Keratinocyte (primary cell): ENCODE measurements around the gene TMEM120B. TPM values are rescaled to one million over a fixed set of nuclear protein-coding genes. Genes with fewer than 3 reads are reported as not detected.

ENCODE experiments used
- DNase-seq: peaks from one replicate; pipeline ENCODE4 v3.0.0-alpha.2; 2011; ENCODE audit warnings: low read depth, missing footprints, low spot score
- FAIRE-seq: peaks from 2 replicates; lab custom pipeline; 2011; peaks lifted over from hg19 to GRCh38; lab: Jason Lieb, UNC
- H2AFZ ChIP-seq: 2 replicates; pipeline ENCODE4 v1.6.0; 2012; ENCODE audit warnings: low read length, control low read depth, inconsistent platforms; ENCODE audit not compliant: control insufficient read depth
- H3K27ac ChIP-seq: 2 replicates; pipeline ENCODE4 v1.5.1; 2011; ENCODE audit warnings: low read length; ENCODE audit not compliant: control insufficient read depth, insufficient read depth
- H3K27me3 ChIP-seq: 3 replicates; pipeline ENCODE4 v1.6.0; 2011; ENCODE audit warnings: low read length; ENCODE audit not compliant: control insufficient read depth, insufficient read depth; ENCODE audit errors: extremely low read depth
- H3K36me3 ChIP-seq, 2 experiments: 2 replicates in 1 of 2; 3 replicates in 1 of 2; pipeline ENCODE4 v1.5.1; 2011; ENCODE audit warnings: low read length in 2 of 2, mild to moderate bottlenecking in 1 of 2; ENCODE audit not compliant: control insufficient read depth in 2 of 2, insufficient read depth in 2 of 2; ENCODE audit errors: extremely low read depth in 1 of 2
- H3K4me1 ChIP-seq: 3 replicates; pipeline ENCODE4 v1.5.1; 2011; ENCODE audit warnings: low read length; ENCODE audit not compliant: control insufficient read depth, insufficient read depth; ENCODE audit errors: extremely low read depth
- H3K4me2 ChIP-seq: 3 replicates; pipeline ENCODE4 v1.6.0; 2011; ENCODE audit warnings: low read depth, low read length; ENCODE audit not compliant: control insufficient read depth, insufficient read depth; ENCODE audit errors: extremely low read depth
- H3K4me3 ChIP-seq, 3 experiments: fragments of 200-600 bp in 1 of 3; sonication (generic) in 1 of 3; 2 replicates in 2 of 3; 3 replicates in 1 of 3; pipeline ENCODE4 v1.5.1; 2011 to 2016; ENCODE audit warnings: low read length in 3 of 3, mild to moderate bottlenecking in 3 of 3, control low read depth in 2 of 3, inconsistent platforms in 1 of 3, low read depth in 1 of 3, mixed read lengths in 1 of 3, mixed run types in 1 of 3, moderate library complexity in 1 of 3; ENCODE audit not compliant: control insufficient read depth in 2 of 3, insufficient read depth in 2 of 3; ENCODE audit errors: extremely low read depth in 1 of 3
- H3K79me2 ChIP-seq: 2 replicates; pipeline ENCODE4 v1.6.0; 2012; ENCODE audit warnings: low read length; ENCODE audit not compliant: control insufficient read depth, insufficient read depth
- H3K9ac ChIP-seq: 3 replicates; pipeline ENCODE4 v1.6.0; 2011; ENCODE audit warnings: low read length; ENCODE audit not compliant: control insufficient read depth, insufficient read depth; ENCODE audit errors: extremely low read depth
- H3K9me1 ChIP-seq: 3 replicates; pipeline ENCODE4 v1.6.0; 2011; ENCODE audit warnings: low read length; ENCODE audit not compliant: control insufficient read depth, insufficient read depth; ENCODE audit errors: extremely low read depth
- H3K9me3 ChIP-seq: 2 replicates; pipeline ENCODE4 v1.5.1; 2012; ENCODE audit warnings: low read depth, low read length; ENCODE audit not compliant: control insufficient read depth
- H4K20me1 ChIP-seq: 3 replicates; pipeline ENCODE4 v1.6.0; 2011; ENCODE audit warnings: low read length; ENCODE audit not compliant: control insufficient read depth, insufficient read depth; ENCODE audit errors: extremely low read depth
- CTCF ChIP-seq, 3 experiments: IDR thresholded peaks in 1 of 3; conservative IDR thresholded peaks in 1 of 3; optimal IDR thresholded peaks in 1 of 3; 2 replicates in 2 of 3; 3 replicates in 1 of 3; pipeline versions ENCODE3 to v1.5.1; 2011; ENCODE audit warnings: low read length in 3 of 3, mild to moderate bottlenecking in 3 of 3, moderate library complexity in 2 of 3, control low read depth in 1 of 3, inconsistent platforms in 1 of 3; ENCODE audit not compliant: insufficient read depth in 2 of 3; ENCODE audit errors: extremely low read depth in 1 of 3
- EZH2 ChIP-seq: IDR thresholded peaks from one replicate; pipeline ENCODE4 v1.6.1; 2012; ENCODE audit warnings: inconsistent platforms, mild to moderate bottlenecking, low read length, moderate library complexity
- dilution Hi-C: fragments of 300-500 bp; cut with MboI; formaldehyde crosslinking; loops from one replicate; pipeline ENCODE4 v1.7.0; 2020; ENCODE audit warnings: low sequenced_read_pairs; ENCODE audit not compliant: extremely low pct_ligation_motif_present
- polyA plus RNA-seq, 5 experiments: library from polyadenylated mRNA; depleted of rRNA in 3 of 5; stranded (reverse) in 3 of 5; stranded (forward) in 1 of 5; unstranded in 1 of 5; fragments of >200 nt; gene quantifications; 1 replicate in 1 of 5; 2 replicates in 3 of 5; 3 replicates in 1 of 5; pipeline versions ENCODE4 v1.2.1 to v1.2.3, GENCODE V29; 2011 to 2012; ENCODE audit warnings: missing spikeins in 2 of 5, low read depth in 1 of 5, low replicate concordance in 1 of 5

TMEM120B gene
- polyA plus RNA-seq, 1 donor (not counting 4 experiments of a cell fraction or from before 2014, with no cell fraction given) = 6.9 TPM

GRCh38 chr12:121820056-121820455, 107.5 kb downstream of the TMEM120B start:
- H2AFZ ChIP-seq = no peak overlapping the region
- dilution Hi-C loops = no loop called here

GRCh38 chr12:121822393-121823100, 110.0 kb downstream of the TMEM120B start:
- TF ChIP-seq CTCF (optimal IDR thresholded peaks at IDR 0.05 in 1 of 3, IDR thresholded peaks at IDR 0.05 in 1 of 3, conservative IDR thresholded peaks at IDR 0.05 in 1 of 3; ENCODE audit: extremely low read depth in 1 of 3, insufficient read depth in 2 of 3, low read length in 3 of 3) = no peak
- TF ChIP-seq EZH2 = no peak
- no peaks in the 10 kb centered on the region for H3K27me3 ChIP-seq
- H4K20me1 ChIP-seq = no peaks in the 10 kb centered on the region
- no peak overlapping the region for H3K9ac ChIP-seq
- H3K4me2 ChIP-seq = no peak overlapping the region
- H3K27ac ChIP-seq = no peak overlapping the region
- no peaks in the 10 kb centered on the region for H3K9me1 ChIP-seq
- dilution Hi-C loops = no loop called here
- no peak overlapping the region for H3K4me3 ChIP-seq
- no peak for DNase-seq
- no peaks in the 10 kb centered on the region for H3K4me1 ChIP-seq
- H3K79me2 ChIP-seq = peaks cover 3% of the 10 kb centered on the region
- no peak overlapping the region for H2AFZ ChIP-seq
- H3K36me3 ChIP-seq = peaks cover 31 to 43% of the 10 kb centered on the region in 2 experiments
- H3K9me3 ChIP-seq = no peaks in the 10 kb centered on the region
- FAIRE-seq = no peak

More at GRCh38 chr12:121820056-121820455, 107.5 kb downstream of the TMEM120B start:
- no peaks in the 10 kb centered on the region for H3K9me1 ChIP-seq
- H3K9ac ChIP-seq = no peak overlapping the region
- H3K4me1 ChIP-seq = no peaks in the 10 kb centered on the region
- TF ChIP-seq CTCF (optimal IDR thresholded peaks at IDR 0.05 in 1 of 3, IDR thresholded peaks at IDR 0.05 in 1 of 3, conservative IDR thresholded peaks at IDR 0.05 in 1 of 3; ENCODE audit: extremely low read depth in 1 of 3, insufficient read depth in 2 of 3, low read length in 3 of 3) (no peak), EZH2 (no peak)
- H3K36me3 ChIP-seq = peaks cover 40 to 44% of the 10 kb centered on the region in 2 experiments
- H3K79me2 ChIP-seq = peaks cover 3% of the 10 kb centered on the region
- no peaks in the 10 kb centered on the region for H3K9me3 ChIP-seq
- H3K4me2 ChIP-seq = no peak overlapping the region
- no peak for DNase-seq
- H3K27ac ChIP-seq = no peak overlapping the region
- no peaks in the 10 kb centered on the region for H3K27me3 ChIP-seq
- no peak overlapping the region for H3K4me3 ChIP-seq
- H4K20me1 ChIP-seq = no peaks in the 10 kb centered on the region
- no peak for FAIRE-seq
